ENCODE measurements around the gene PKMYT1.

DNA sequence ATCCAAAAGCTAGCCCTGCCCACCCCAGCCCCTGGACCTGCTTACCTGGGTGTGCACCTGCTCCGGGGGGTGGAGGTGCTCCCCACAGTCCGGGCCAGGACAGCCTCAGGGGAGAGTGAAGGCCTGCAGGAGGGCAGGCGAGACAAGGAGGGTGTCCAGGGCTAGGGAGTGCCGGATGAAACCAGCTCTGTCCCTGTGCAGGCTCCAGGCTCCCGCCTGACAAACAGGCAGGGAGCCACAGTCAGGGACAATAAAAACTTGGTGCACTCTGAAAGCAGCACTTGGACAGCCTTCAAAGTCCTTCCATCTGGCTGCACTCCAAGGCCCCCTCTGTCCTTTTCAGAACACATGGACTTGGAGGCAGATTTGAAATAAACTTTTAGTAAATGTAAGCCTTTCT lies 7.2 kb downstream of the PKMYT1 start:
- TF ChIP-seq, protein P1, sequence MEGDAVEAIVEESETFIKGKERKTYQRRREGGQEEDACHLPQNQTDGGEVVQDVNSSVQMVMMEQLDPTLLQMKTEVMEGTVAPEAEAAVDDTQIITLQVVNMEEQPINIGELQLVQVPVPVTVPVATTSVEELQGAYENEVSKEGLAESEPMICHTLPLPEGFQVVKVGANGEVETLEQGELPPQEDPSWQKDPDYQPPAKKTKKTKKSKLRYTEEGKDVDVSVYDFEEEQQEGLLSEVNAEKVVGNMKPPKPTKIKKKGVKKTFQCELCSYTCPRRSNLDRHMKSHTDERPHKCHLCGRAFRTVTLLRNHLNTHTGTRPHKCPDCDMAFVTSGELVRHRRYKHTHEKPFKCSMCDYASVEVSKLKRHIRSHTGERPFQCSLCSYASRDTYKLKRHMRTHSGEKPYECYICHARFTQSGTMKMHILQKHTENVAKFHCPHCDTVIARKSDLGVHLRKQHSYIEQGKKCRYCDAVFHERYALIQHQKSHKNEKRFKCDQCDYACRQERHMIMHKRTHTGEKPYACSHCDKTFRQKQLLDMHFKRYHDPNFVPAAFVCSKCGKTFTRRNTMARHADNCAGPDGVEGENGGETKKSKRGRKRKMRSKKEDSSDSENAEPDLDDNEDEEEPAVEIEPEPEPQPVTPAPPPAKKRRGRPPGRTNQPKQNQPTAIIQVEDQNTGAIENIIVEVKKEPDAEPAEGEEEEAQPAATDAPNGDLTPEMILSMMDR (IDR thresholded peaks at IDR 0.05; ENCODE audit: insufficient read depth, low read length, poor library complexity, severe bottlenecking) = no peak
- TF ChIP-seq EZH2phosphoT487 (conservative IDR thresholded peaks at IDR 0.05; ENCODE audit: low read length) = no peak
